ENCODE data around the gene CD24.
"Not testable (repeated sequence)": the region's sequence is repeated elsewhere in the genome, so short reads cannot be mapped to it uniquely, and the experiment has no call there.

CD24 gene

GRCh38 chr6:106974336-106974998, at the start of gene CD24:
Gene CD24, minus strand, starts transcription at chr6:106974729. Its CDS starts 83 bp downstream, at chr6:106974646.
- H3K4me1 Mint-ChIP-seq (ENCODE audit: low read depth), result peaks cover 12% of the 10 kb centered on the region
- no peaks in the 10 kb centered on the region for H3K36me3 Mint-ChIP-seq (ENCODE audit: low read depth)
- H3K27ac Mint-ChIP-seq, result no peak within 1 kb of the TSS
- DNase-seq, result peak; percentile 53
- H3K27me3 Mint-ChIP-seq, result peaks cover 67% of the 10 kb centered on the region
- H3K4me3 Mint-ChIP-seq, result peak within 1 kb of the TSS; percentile 70
- H3K9me3 Mint-ChIP-seq, result no peaks in the 10 kb centered on the region

GRCh38 chr6:107021446-107022185, 47.1 kb upstream of the CD24 start:
- Mint-ChIP-seq H3K4me3 (no peak overlapping the region), H3K27ac (no peak overlapping the region), H3K36me3 (ENCODE audit: low read depth) (no peaks in the 10 kb centered on the region), H3K4me1 (ENCODE audit: low read depth) (no peaks in the 10 kb centered on the region), H3K9me3 (no peaks in the 10 kb centered on the region), H3K27me3 (no peaks in the 10 kb centered on the region)
- DNase-seq, result no peak

GRCh38 chr6:107020239-107020638, 45.7 kb upstream of the CD24 start:
- Mint-ChIP-seq H3K4me1 (ENCODE audit: low read depth) (no peaks in the 10 kb centered on the region), H3K27me3 (no peaks in the 10 kb centered on the region), H3K9me3 (no peaks in the 10 kb centered on the region), H3K27ac (no peak overlapping the region), H3K36me3 (ENCODE audit: low read depth) (no peaks in the 10 kb centered on the region), H3K4me3 (no peak overlapping the region)
- no peak for DNase-seq

- H3K4me1 Mint-ChIP-seq (ENCODE audit: low read depth); DNase-seq: not testable (repeated sequence)
These were observed 45.1 kb upstream of the CD24 start for GRCh38 chr6:107019628-107020027.

GRCh38 chr6:107019047-107019446, 44.5 kb upstream of the CD24 start:
- Mint-ChIP-seq H3K4me3 (no peak overlapping the region), H3K27me3 (peaks cover 2% of the 10 kb centered on the region), H3K4me1 (ENCODE audit: low read depth) (no peaks in the 10 kb centered on the region), H3K27ac (no peak overlapping the region), H3K9me3 (no peaks in the 10 kb centered on the region), H3K36me3 (ENCODE audit: low read depth) (no peaks in the 10 kb centered on the region)
- no peak for DNase-seq

More at GRCh38 chr6:107019628-107020027, 45.1 kb upstream of the CD24 start:
- not testable (repeated sequence) for H3K27me3 Mint-ChIP-seq; H3K4me3 Mint-ChIP-seq; H3K36me3 Mint-ChIP-seq (ENCODE audit: low read depth); H3K27ac Mint-ChIP-seq; H3K9me3 Mint-ChIP-seq

- no peaks in the 10 kb centered on the region for H3K4me1 Mint-ChIP-seq (ENCODE audit: low read depth)
- no peak overlapping the region for H3K4me3 Mint-ChIP-seq
- H3K27ac Mint-ChIP-seq, result no peak overlapping the region
- H3K36me3 Mint-ChIP-seq (ENCODE audit: low read depth), result no peaks in the 10 kb centered on the region
- no peak for DNase-seq
- peaks cover 4% of the 10 kb centered on the region for H3K27me3 Mint-ChIP-seq
- no peaks in the 10 kb centered on the region for H3K9me3 Mint-ChIP-seq
These were observed 35.0 kb upstream of the CD24 start for GRCh38 chr6:107009499-107009898.

- H3K4me3 Mint-ChIP-seq, result no peak overlapping the region
- no peak overlapping the region for H3K27ac Mint-ChIP-seq
- no peaks in the 10 kb centered on the region for H3K27me3 Mint-ChIP-seq
- H3K4me1 Mint-ChIP-seq (ENCODE audit: low read depth), result peaks cover 3% of the 10 kb centered on the region
- DNase-seq, result peak; percentile 63
- no peaks in the 10 kb centered on the region for H3K9me3 Mint-ChIP-seq
- no peaks in the 10 kb centered on the region for H3K36me3 Mint-ChIP-seq (ENCODE audit: low read depth)
These were observed 23.0 kb upstream of the CD24 start for GRCh38 chr6:106997392-106998158.

- H3K27me3 Mint-ChIP-seq, result no peaks in the 10 kb centered on the region
- no peak overlapping the region for H3K4me3 Mint-ChIP-seq
- peaks cover 3% of the 10 kb centered on the region for H3K4me1 Mint-ChIP-seq (ENCODE audit: low read depth)
- H3K9me3 Mint-ChIP-seq, result no peaks in the 10 kb centered on the region
- no peak overlapping the region for H3K27ac Mint-ChIP-seq
- H3K36me3 Mint-ChIP-seq (ENCODE audit: low read depth), result no peaks in the 10 kb centered on the region
- DNase-seq, result no peak
These were observed 21.1 kb upstream of the CD24 start for GRCh38 chr6:106995640-106996039.

GRCh38 chr6:106989737-106990136, 15.2 kb upstream of the CD24 start:
- not testable (repeated sequence) for H3K4me1 Mint-ChIP-seq (ENCODE audit: low read depth); H3K9me3 Mint-ChIP-seq; H3K4me3 Mint-ChIP-seq; H3K36me3 Mint-ChIP-seq (ENCODE audit: low read depth); H3K27ac Mint-ChIP-seq; DNase-seq
- H3K27me3 Mint-ChIP-seq, result peaks cover 10% of the 10 kb centered on the region

GRCh38 chr6:106988664-106989063, 14.1 kb upstream of the CD24 start:
- Mint-ChIP-seq H3K9me3 (no peaks in the 10 kb centered on the region), H3K27me3 (peaks cover 15% of the 10 kb centered on the region), H3K27ac (no peak overlapping the region), H3K36me3 (ENCODE audit: low read depth) (no peaks in the 10 kb centered on the region), H3K4me3 (no peak overlapping the region), H3K4me1 (ENCODE audit: low read depth) (no peaks in the 10 kb centered on the region)
- DNase-seq, result no peak

- Mint-ChIP-seq H3K36me3 (ENCODE audit: low read depth) (no peaks in the 10 kb centered on the region), H3K27me3 (peaks cover 44% of the 10 kb centered on the region), H3K4me3 (no peak overlapping the region)
These were observed 7.4 kb upstream of the CD24 start for GRCh38 chr6:106981926-106982325.

GRCh38 chr6:106980926-106981325, 6.4 kb upstream of the CD24 start:
- H3K27me3 Mint-ChIP-seq, result peaks cover 52% of the 10 kb centered on the region
- H3K4me1 Mint-ChIP-seq (ENCODE audit: low read depth), result peaks cover 3% of the 10 kb centered on the region
- no peaks in the 10 kb centered on the region for H3K9me3 Mint-ChIP-seq
- H3K4me3 Mint-ChIP-seq, result no peak overlapping the region
- DNase-seq, result no peak
- no peaks in the 10 kb centered on the region for H3K36me3 Mint-ChIP-seq (ENCODE audit: low read depth)
- no peak overlapping the region for H3K27ac Mint-ChIP-seq

More at GRCh38 chr6:106981926-106982325, 7.4 kb upstream of the CD24 start:
- no peak for DNase-seq
- no peak overlapping the region for H3K27ac Mint-ChIP-seq
- no peaks in the 10 kb centered on the region for H3K9me3 Mint-ChIP-seq
- H3K4me1 Mint-ChIP-seq (ENCODE audit: low read depth), result peaks cover 3% of the 10 kb centered on the region

- peaks cover 6% of the 10 kb centered on the region for H3K4me1 Mint-ChIP-seq (ENCODE audit: low read depth)
- DNase-seq, result peak; percentile 86
- no peak overlapping the region for H3K27ac Mint-ChIP-seq
- H3K9me3 Mint-ChIP-seq, result no peaks in the 10 kb centered on the region
- H3K36me3 Mint-ChIP-seq (ENCODE audit: low read depth), result no peaks in the 10 kb centered on the region
- H3K4me3 Mint-ChIP-seq, result no peak overlapping the region
- peaks cover 51% of the 10 kb centered on the region for H3K27me3 Mint-ChIP-seq
These were observed 4.9 kb upstream of the CD24 start for GRCh38 chr6:106979435-106979884.

- Mint-ChIP-seq H3K4me3 (no peak overlapping the region), H3K4me1 (ENCODE audit: low read depth) (peaks cover 14% of the 10 kb centered on the region), H3K9me3 (no peaks in the 10 kb centered on the region), H3K27me3 (peaks cover 66% of the 10 kb centered on the region), H3K27ac (no peak overlapping the region), H3K36me3 (ENCODE audit: low read depth) (no peaks in the 10 kb centered on the region)
- DNase-seq, result no peak
These were observed 2.7 kb upstream of the CD24 start for GRCh38 chr6:106977246-106977645.

- Mint-ChIP-seq H3K4me1 (ENCODE audit: low read depth) (peaks cover 14% of the 10 kb centered on the region), H3K4me3 (no peak overlapping the region), H3K36me3 (ENCODE audit: low read depth) (no peaks in the 10 kb centered on the region), H3K27me3 (peaks cover 70% of the 10 kb centered on the region), H3K27ac (no peak overlapping the region), H3K9me3 (no peaks in the 10 kb centered on the region)
- DNase-seq, result no peak
These were observed 1.7 kb upstream of the CD24 start for GRCh38 chr6:106976270-106976669.

Data from activated T-cell treated with anti-CD3 and anti-CD28 coated beads, Interleukin-2, amount 50 U/mL, for 24 hours (primary cell).